PFSK-1 (cell line): Measurements from ENCODE around the gene LRRC2.

Experiments
- POLR2AphosphoS5 ChIP-seq: IDR thresholded peaks from 2 replicates; pipeline ENCODE4 v1.6.1; 2012; ENCODE audit warnings: low read depth, mild to moderate bottlenecking, control low read depth, low read length, moderate library complexity
- TF ChIP-seq, protein P1 (sequence below), 2 experiments: IDR thresholded peaks; 2 replicates each; pipeline versions ENCODE4 v1.6.1 to v1.8.0; 2011 to 2012; ENCODE audit warnings: low read depth in 2 of 2, low read length in 2 of 2, control low read depth in 1 of 2, inconsistent platforms in 1 of 2, mild to moderate bottlenecking in 1 of 2, moderate library complexity in 1 of 2; ENCODE audit not compliant: insufficient read depth in 1 of 2

DNA sequence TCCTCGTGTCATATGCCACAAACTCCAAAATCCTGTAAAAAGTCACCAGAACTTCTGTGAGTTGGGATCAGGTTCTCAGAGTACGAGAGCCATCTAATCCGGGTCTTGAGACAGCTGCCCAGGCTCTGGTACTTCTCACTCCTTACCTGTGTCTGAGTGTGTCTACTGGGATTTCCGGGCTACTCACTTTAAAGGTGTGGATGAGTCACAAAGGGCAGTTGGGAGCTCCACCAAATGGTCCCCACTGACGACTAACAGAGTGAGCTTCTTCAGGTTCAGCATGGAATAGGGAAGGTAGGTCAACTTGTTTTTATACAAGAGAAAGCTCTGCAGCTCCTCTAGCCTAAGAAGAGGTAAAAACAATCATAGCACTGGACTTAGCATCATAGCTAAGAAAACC, 38.9 kb downstream of the LRRC2 start:
- TF ChIP-seq POLR2AphosphoS5, result no peak
- TF ChIP-seq, protein P1, sequence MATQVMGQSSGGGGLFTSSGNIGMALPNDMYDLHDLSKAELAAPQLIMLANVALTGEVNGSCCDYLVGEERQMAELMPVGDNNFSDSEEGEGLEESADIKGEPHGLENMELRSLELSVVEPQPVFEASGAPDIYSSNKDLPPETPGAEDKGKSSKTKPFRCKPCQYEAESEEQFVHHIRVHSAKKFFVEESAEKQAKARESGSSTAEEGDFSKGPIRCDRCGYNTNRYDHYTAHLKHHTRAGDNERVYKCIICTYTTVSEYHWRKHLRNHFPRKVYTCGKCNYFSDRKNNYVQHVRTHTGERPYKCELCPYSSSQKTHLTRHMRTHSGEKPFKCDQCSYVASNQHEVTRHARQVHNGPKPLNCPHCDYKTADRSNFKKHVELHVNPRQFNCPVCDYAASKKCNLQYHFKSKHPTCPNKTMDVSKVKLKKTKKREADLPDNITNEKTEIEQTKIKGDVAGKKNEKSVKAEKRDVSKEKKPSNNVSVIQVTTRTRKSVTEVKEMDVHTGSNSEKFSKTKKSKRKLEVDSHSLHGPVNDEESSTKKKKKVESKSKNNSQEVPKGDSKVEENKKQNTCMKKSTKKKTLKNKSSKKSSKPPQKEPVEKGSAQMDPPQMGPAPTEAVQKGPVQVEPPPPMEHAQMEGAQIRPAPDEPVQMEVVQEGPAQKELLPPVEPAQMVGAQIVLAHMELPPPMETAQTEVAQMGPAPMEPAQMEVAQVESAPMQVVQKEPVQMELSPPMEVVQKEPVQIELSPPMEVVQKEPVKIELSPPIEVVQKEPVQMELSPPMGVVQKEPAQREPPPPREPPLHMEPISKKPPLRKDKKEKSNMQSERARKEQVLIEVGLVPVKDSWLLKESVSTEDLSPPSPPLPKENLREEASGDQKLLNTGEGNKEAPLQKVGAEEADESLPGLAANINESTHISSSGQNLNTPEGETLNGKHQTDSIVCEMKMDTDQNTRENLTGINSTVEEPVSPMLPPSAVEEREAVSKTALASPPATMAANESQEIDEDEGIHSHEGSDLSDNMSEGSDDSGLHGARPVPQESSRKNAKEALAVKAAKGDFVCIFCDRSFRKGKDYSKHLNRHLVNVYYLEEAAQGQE (IDR thresholded peaks at IDR 0.05; ENCODE audit: insufficient read depth in 1 of 2, low read depth in 2 of 2, low read length in 2 of 2), result no peak
